GM12878 (cell line): Measurements from ENCODE around the gene NHEJ1. TPM values are rescaled to one million over a fixed set of nuclear protein-coding genes. Genes with fewer than 3 reads are reported as not detected.

Source experiments
- BACH1 ChIP-seq: fragments of 450-650 bp; IDR thresholded peaks from 2 replicates; pipeline ENCODE4 v1.6.1; 2017; ENCODE audit warnings: mild to moderate bottlenecking, borderline replicate concordance
- CBFB ChIP-seq: IDR thresholded peaks from 2 replicates; pipeline ENCODE4 v1.6.1; 2016; ENCODE audit warnings: antibody characterized with exemption, low read depth
- CHD4 ChIP-seq: fragments of 200-600 bp; sonication (generic); IDR thresholded peaks from 2 replicates; pipeline ENCODE4 v1.6.1; 2016; ENCODE audit warnings: mild to moderate bottlenecking
- ESRRA ChIP-seq: IDR thresholded peaks from 2 replicates; pipeline ENCODE4 v1.6.1; 2012; ENCODE audit warnings: mild to moderate bottlenecking, low read length, improper control_type of control experiment
- GATAD2B ChIP-seq: fragments of 450-650 bp; conservative IDR thresholded peaks from 2 replicates; pipeline ENCODE4 v1.6.1; 2017; ENCODE audit warnings: low read depth, mild to moderate bottlenecking, moderate library complexity
- IKZF2 ChIP-seq, 2 experiments: fragments of 450-650 bp; IDR thresholded peaks; 2 replicates each; pipeline ENCODE4 v1.6.1; 2017; ENCODE audit warnings: mild to moderate bottlenecking in 2 of 2, moderate library complexity in 2 of 2
- LARP7 ChIP-seq: fragments of 450-650 bp; IDR thresholded peaks from 2 replicates; pipeline ENCODE4 v1.6.1; 2017; ENCODE audit warnings: mild to moderate bottlenecking
- NFIC ChIP-seq: IDR thresholded peaks from 2 replicates; pipeline ENCODE4 v1.6.1; 2012; ENCODE audit warnings: low read depth, mild to moderate bottlenecking, inconsistent platforms, low read length, moderate library complexity
- POLR2AphosphoS2 ChIP-seq: IDR thresholded peaks from 2 replicates; pipeline ENCODE4 v1.6.1; 2011; ENCODE audit warnings: low read depth, mild to moderate bottlenecking, low read length, improper control_type of control experiment, moderate library complexity
- SMC3 ChIP-seq: IDR thresholded peaks from 2 replicates; pipeline ENCODE4 v1.6.1; 2011; ENCODE audit warnings: low read length, improper control_type of control experiment, borderline replicate concordance
- WRNIP1 ChIP-seq: IDR thresholded peaks from 2 replicates; pipeline ENCODE4 v1.6.1; 2011; ENCODE audit warnings: low read depth, low read length, improper control_type of control experiment, borderline replicate concordance
- polyA plus RNA-seq, 11 experiments: library from polyadenylated mRNA; depleted of rRNA in 4 of 11; unstranded in 6 of 11; stranded (reverse) in 5 of 11; fragments of >200 nt; fragmentation: Nextera tagmentation in 4 of 11; fragmentation: Illumina TruSeq in 1 of 11; extraction: Ambion mirVana in 4 of 11; extraction: Trizol in 1 of 11; gene quantifications; 1 replicate in 1 of 11; 2 replicates in 10 of 11; pipeline versions ENCODE4 v1.2.1 to v1.2.3, GENCODE V29; 2011 to 2016; ENCODE audit warnings: inconsistent platforms in 2 of 11, missing spikeins in 2 of 11, low read depth in 1 of 11
- total RNA-seq, 4 experiments: library from RNA; depleted of rRNA in 3 of 4; stranded (reverse); fragments of >200 nt in 3 of 4; fragmentation: Illumina TruSeq in 1 of 4; extraction: Trizol in 1 of 4; gene quantifications; 2 replicates each; pipeline versions ENCODE4 v1.2.1 to v1.2.3, GENCODE V29; 2013 to 2021
- TF ChIP-seq, protein P1 (sequence below): fragments of 450-650 bp; IDR thresholded peaks from 2 replicates; pipeline ENCODE4 v1.6.1; 2017; ENCODE audit warnings: low read depth, mild to moderate bottlenecking, moderate library complexity
- TF ChIP-seq, protein P2 (sequence below): fragments of 450-650 bp; IDR thresholded peaks from 2 replicates; pipeline ENCODE4 v1.6.1; 2016; ENCODE audit warnings: mild to moderate bottlenecking

Gene NHEJ1
- total and polyA plus RNA-seq, 10 of the 15 experiments (the other 5 are each of a cell fraction or from before 2014, with no cell fraction given), result 11.8 to 20.2 (median 17.0) TPM

- no peak for TF ChIP-seq WRNIP1
- peak in 1 of 2 experiments; percentile 44; a peak in 2 of 4 replicates for TF ChIP-seq IKZF2 (IDR thresholded peaks at IDR 0.05)
- TF ChIP-seq NFIC, result peak; percentile 38; the same call in 1 of the 2 replicates
- peak; percentile 91 for TF ChIP-seq BACH1
- TF ChIP-seq ESRRA, result no peak
- TF ChIP-seq, protein P1, sequence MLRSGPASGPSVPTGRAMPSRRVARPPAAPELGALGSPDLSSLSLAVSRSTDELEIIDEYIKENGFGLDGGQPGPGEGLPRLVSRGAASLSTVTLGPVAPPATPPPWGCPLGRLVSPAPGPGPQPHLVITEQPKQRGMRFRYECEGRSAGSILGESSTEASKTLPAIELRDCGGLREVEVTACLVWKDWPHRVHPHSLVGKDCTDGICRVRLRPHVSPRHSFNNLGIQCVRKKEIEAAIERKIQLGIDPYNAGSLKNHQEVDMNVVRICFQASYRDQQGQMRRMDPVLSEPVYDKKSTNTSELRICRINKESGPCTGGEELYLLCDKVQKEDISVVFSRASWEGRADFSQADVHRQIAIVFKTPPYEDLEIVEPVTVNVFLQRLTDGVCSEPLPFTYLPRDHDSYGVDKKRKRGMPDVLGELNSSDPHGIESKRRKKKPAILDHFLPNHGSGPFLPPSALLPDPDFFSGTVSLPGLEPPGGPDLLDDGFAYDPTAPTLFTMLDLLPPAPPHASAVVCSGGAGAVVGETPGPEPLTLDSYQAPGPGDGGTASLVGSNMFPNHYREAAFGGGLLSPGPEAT, result no peak
- peak; percentile 99 for TF ChIP-seq LARP7
- no peak for TF ChIP-seq SMC3
- TF ChIP-seq GATAD2B, result peak; percentile 98
- TF ChIP-seq CHD4, result no peak
- peak; percentile 80; the same call in 1 of the 2 replicates for TF ChIP-seq POLR2AphosphoS2
- TF ChIP-seq, protein P2, sequence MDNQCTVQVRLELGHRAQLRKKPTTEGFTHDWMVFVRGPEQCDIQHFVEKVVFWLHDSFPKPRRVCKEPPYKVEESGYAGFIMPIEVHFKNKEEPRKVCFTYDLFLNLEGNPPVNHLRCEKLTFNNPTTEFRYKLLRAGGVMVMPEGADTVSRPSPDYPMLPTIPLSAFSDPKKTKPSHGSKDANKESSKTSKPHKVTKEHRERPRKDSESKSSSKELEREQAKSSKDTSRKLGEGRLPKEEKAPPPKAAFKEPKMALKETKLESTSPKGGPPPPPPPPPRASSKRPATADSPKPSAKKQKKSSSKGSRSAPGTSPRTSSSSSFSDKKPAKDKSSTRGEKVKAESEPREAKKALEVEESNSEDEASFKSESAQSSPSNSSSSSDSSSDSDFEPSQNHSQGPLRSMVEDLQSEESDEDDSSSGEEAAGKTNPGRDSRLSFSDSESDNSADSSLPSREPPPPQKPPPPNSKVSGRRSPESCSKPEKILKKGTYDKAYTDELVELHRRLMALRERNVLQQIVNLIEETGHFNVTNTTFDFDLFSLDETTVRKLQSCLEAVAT, result no peak
- TF ChIP-seq CBFB, result no peak
Observed at GRCh38 chr2:219176818-219177551, 16.4 kb upstream of the NHEJ1 start, which contains the start of gene CNPPD1 (continued).
